K562 (cell line): Measurements from ENCODE around the gene TAS1R3. TPM values are rescaled to one million over a fixed set of nuclear protein-coding genes. Genes with fewer than 3 reads are reported as not detected.

Experiments used
- ATAC-seq: fragments of 200-7000 bp; cut with Tn5 transposase; 3 replicates; pipeline ENCODE4 v1.9.1; 2020; ENCODE audit warnings: moderate library complexity
- BruUV-seq: library from RNA; stranded (reverse); fragments of 400-500 nt; replicated peaks from 2 replicates; lab custom pipeline; 2021; lab: Mats Ljungman, UMichigan
- CTCF ChIA-PET: fragments of 300-600 bp; formaldehyde crosslinking; extraction: SDS; loops from one replicate; lab custom pipeline; 2021; ENCODE audit warnings: low intra/inter-chr PET ratio; lab: Yijun Ruan, JAX
- POLR2A ChIA-PET: fragments of 300-600, 350-650 bp; sonication (Branson Sonifier 250); formaldehyde crosslinking; extraction: SDS; loops from one replicate; lab custom pipeline; 2021; ENCODE audit warnings: antibody characterized with exemption, inconsistent platforms; lab: Yijun Ruan, JAX
- DNase-seq, 4 experiments: peaks; one replicate each; pipeline versions ENCODE4 v3.0.0 to v3.0.0-alpha.2; 2011 to 2018; ENCODE audit warnings: low spot score in 3 of 4, mixed read lengths in 3 of 4; ENCODE audit errors: extremely low read depth in 1 of 4
- FAIRE-seq: peaks from 2 replicates; lab custom pipeline; 2011; peaks lifted over from hg19 to GRCh38; lab: Jason Lieb, UNC
- H2AFZ ChIP-seq: 2 replicates; pipeline ENCODE4 v1.6.0; 2011; ENCODE audit warnings: low read depth, low read length, control low read depth, inconsistent platforms
- H3K27ac ChIP-seq: fragments of 200-600 bp; 3 replicates; pipeline ENCODE4 v1.8.0; 2011; ENCODE audit warnings: low read depth, mild to moderate bottlenecking, control low read depth, inconsistent platforms, low read length, moderate library complexity, mixed read lengths; ENCODE audit errors: extremely low read depth
- H3K27me3 ChIP-seq, 2 experiments: fragments of 300-600 bp in 1 of 2; 2 replicates in 1 of 2; 3 replicates in 1 of 2; pipeline versions ENCODE4 v1.6.0 to v1.8.0; 2011; ENCODE audit warnings: inconsistent platforms in 2 of 2, low read length in 2 of 2, mild to moderate bottlenecking in 1 of 2, mixed read lengths in 1 of 2, moderate library complexity in 1 of 2; ENCODE audit not compliant: control insufficient read depth in 2 of 2, insufficient read depth in 2 of 2
- H3K36me3 ChIP-seq: fragments of 300-600 bp; 3 replicates; pipeline ENCODE4 v1.8.0; 2011; ENCODE audit warnings: mild to moderate bottlenecking, low read length, inconsistent platforms; ENCODE audit not compliant: control insufficient read depth, insufficient read depth
- H3K4me1 ChIP-seq, 2 experiments: fragments of 200-600 bp in 1 of 2; replicated peaks in 1 of 2; 2 replicates in 1 of 2; 3 replicates in 1 of 2; pipeline versions ENCODE4 v1.5.1 to v1.8.0; 2011; ENCODE audit warnings: inconsistent platforms in 2 of 2, low read length in 2 of 2, mild to moderate bottlenecking in 1 of 2, mixed read lengths in 1 of 2, moderate library complexity in 1 of 2; ENCODE audit not compliant: control insufficient read depth in 2 of 2, insufficient read depth in 2 of 2
- H3K4me2 ChIP-seq: 2 replicates; pipeline ENCODE4 v1.6.1; 2011; ENCODE audit warnings: low read length, control low read depth, inconsistent platforms, mixed read lengths; ENCODE audit not compliant: insufficient read depth
- H3K4me3 ChIP-seq: fragments of 200-600 bp; sonication (generic), shearing (Covaris generic); 2 replicates; pipeline ENCODE4 v1.5.1; 2016; ENCODE audit warnings: control low read depth, inconsistent platforms
- H3K79me2 ChIP-seq: fragments of 200-600 bp; 3 replicates; pipeline ENCODE4 v1.8.0; 2011; ENCODE audit warnings: low read length, inconsistent platforms; ENCODE audit not compliant: control insufficient read depth, insufficient read depth
- H3K9ac ChIP-seq, 2 experiments: 2 replicates each; pipeline versions ENCODE4 v1.6.0 to v1.6.1; 2011; ENCODE audit warnings: low read depth in 2 of 2, low read length in 2 of 2, control low read depth in 1 of 2, inconsistent platforms in 1 of 2, mild to moderate bottlenecking in 1 of 2, mixed read lengths in 1 of 2; ENCODE audit not compliant: insufficient read depth in 1 of 2
- H3K9me1 ChIP-seq: one replicate; pipeline ENCODE4 v1.6.0; 2011; ENCODE audit warnings: inconsistent platforms, mild to moderate bottlenecking, low read length, moderate library complexity; ENCODE audit not compliant: control insufficient read depth, insufficient read depth
- H3K9me3 ChIP-seq: replicated peaks from 2 replicates; pipeline ENCODE4 v1.5.1; 2011; ENCODE audit warnings: low read depth, low read length, inconsistent platforms; ENCODE audit not compliant: control insufficient read depth, insufficient read depth
- H4K20me1 ChIP-seq: replicated peaks from 2 replicates; pipeline ENCODE4 v1.6.1; 2011; ENCODE audit warnings: low read length, inconsistent platforms, mixed read lengths; ENCODE audit not compliant: control insufficient read depth, insufficient read depth
- CEBPB ChIP-seq: fragments of 450-650 bp; IDR thresholded peaks from 2 replicates; pipeline ENCODE4 v1.6.1; 2016; ENCODE audit warnings: missing genetic modification characterization, missing compliant biosample characterization
- ELK3 ChIP-seq: fragments of 450-650 bp; formaldehyde crosslinking; IDR thresholded peaks from 2 replicates; pipeline ENCODE4 v1.4.0; 2020; ENCODE audit warnings: mild to moderate bottlenecking
- HNRNPH1 ChIP-seq: fragments of 200-400 bp; formaldehyde crosslinking; optimal IDR thresholded peaks from 2 replicates; pipeline ENCODE3; 2017; ENCODE audit warnings: low read depth, mild to moderate bottlenecking, low read length, moderate library complexity
- POLR2A ChIP-seq: fragments of 450-650 bp; conservative IDR thresholded peaks from 2 replicates; pipeline ENCODE4 v1.6.1; 2016
- POLR2AphosphoS5 ChIP-seq: IDR thresholded peaks from 2 replicates; pipeline ENCODE4 v1.6.1; 2011; ENCODE audit warnings: mild to moderate bottlenecking, low read depth, low read length, moderate library complexity; ENCODE audit not compliant: control insufficient read depth, insufficient read depth
- POLR2B ChIP-seq: fragments of 450-650 bp; IDR thresholded peaks from 2 replicates; pipeline ENCODE4 v1.6.1; 2018; ENCODE audit warnings: low read depth; ENCODE audit not compliant: partially characterized antibody
- POLR2G ChIP-seq: fragments of 200-400 bp; formaldehyde crosslinking; IDR thresholded peaks from 2 replicates; pipeline ENCODE4 v1.6.1; 2017; ENCODE audit warnings: low read depth, mild to moderate bottlenecking, antibody characterized with exemption, low read length, moderate library complexity
- RBFOX2 ChIP-seq: fragments of 200-400 bp; formaldehyde crosslinking; IDR thresholded peaks from 2 replicates; pipeline ENCODE4 v1.6.1; 2017; ENCODE audit warnings: low read depth, mild to moderate bottlenecking, low read length, moderate library complexity
- RBM22 ChIP-seq: fragments of 200-400 bp; formaldehyde crosslinking; IDR thresholded peaks from 2 replicates; pipeline ENCODE4 v1.6.1; 2018; ENCODE audit warnings: low read length, low read depth; ENCODE audit not compliant: poor library complexity, severe bottlenecking
- SP1 ChIP-seq: sonication (generic); formaldehyde crosslinking; IDR thresholded peaks from 2 replicates; pipeline ENCODE4 v1.8.1; 2022; ENCODE audit warnings: mild to moderate bottlenecking, missing genetic modification reagents
- SRSF1 ChIP-seq: fragments of 200-400 bp; formaldehyde crosslinking; IDR thresholded peaks from 2 replicates; pipeline ENCODE4 v1.6.1; 2017; ENCODE audit warnings: mild to moderate bottlenecking, low read depth, low read length, moderate library complexity
- SUPT5H ChIP-seq: fragments of 450-650 bp; IDR thresholded peaks from 2 replicates; pipeline ENCODE4 v1.6.1; 2016
- TFAP4 ChIP-seq: sonication (generic); formaldehyde crosslinking; IDR thresholded peaks from 2 replicates; pipeline ENCODE4 v1.8.0; 2022; ENCODE audit warnings: missing genetic modification reagents, mild to moderate bottlenecking, moderate library complexity, borderline replicate concordance
- ZFP1 ChIP-seq: fragments of 450-650 bp; formaldehyde crosslinking; IDR thresholded peaks from 2 replicates; pipeline ENCODE4 v1.4.0; 2020; ENCODE audit warnings: mild to moderate bottlenecking, mixed read lengths
- ZNF449 ChIP-seq: fragments of 250-450 bp; sonication (Bioruptor Pico); IDR thresholded peaks from 2 replicates; pipeline ENCODE4 v1.8.0; 2022; ENCODE audit warnings: moderate library complexity, mild to moderate bottlenecking, inconsistent platforms
- ZNF740 ChIP-seq, 3 experiments: fragments of 200-800 bp in 1 of 3; sonication (Bioruptor generic) in 1 of 3; sonication (generic) in 1 of 3; formaldehyde crosslinking in 1 of 3; IDR thresholded peaks; 2 replicates each; pipeline versions ENCODE4 v1.6.1 to v1.8.0; 2016 to 2022; ENCODE audit warnings: mild to moderate bottlenecking in 2 of 3, missing compliant biosample characterization in 2 of 3, missing genetic modification characterization in 2 of 3, missing genetic modification reagents in 1 of 3
- WGBS: fragments of 100-300 bp; shearing (Covaris generic); methylation state at CpG from one replicate; pipeline ENCODE4 v1.1.6; 2016; ENCODE audit warnings: low coverage, mixed read lengths; ENCODE audit not compliant: insufficient coverage; ENCODE audit errors: missing lambda C conversion rate; 5-methylcytosine and 5-hydroxymethylcytosine counted together
- in situ Hi-C: fragments of 300-500 bp; cut with MboI; formaldehyde crosslinking; loops from 4 replicates; pipeline ENCODE4 v1.15.0; 2018; ENCODE audit warnings: inconsistent platforms, mixed read lengths
- intact Hi-C: fragments of 100-400 bp; cut with micrococcal nuclease; formaldehyde crosslinking; loops from 2 replicates; pipeline ENCODE4 v1.14.2; 2022
- polyA plus RNA-seq, 8 experiments: library from polyadenylated mRNA; depleted of rRNA in 4 of 8; stranded (reverse) in 5 of 8; unstranded in 3 of 8; fragments of >200 nt; fragmentation: Nextera tagmentation in 2 of 8; fragmentation: Illumina TruSeq in 1 of 8; extraction: Ambion mirVana in 2 of 8; extraction: Trizol in 1 of 8; gene quantifications; 2 replicates each; pipeline versions ENCODE4 v1.2.1 to v1.2.3, GENCODE V29; 2011 to 2014; ENCODE audit warnings: inconsistent platforms in 1 of 8, missing spikeins in 1 of 8
- total RNA-seq, 7 experiments: library from RNA; depleted of rRNA in 6 of 7; stranded (reverse); fragments of >200 nt in 6 of 7; fragmentation: Illumina TruSeq in 2 of 7; extraction: Trizol in 2 of 7; gene quantifications; 2 replicates each; pipeline versions ENCODE4 v1.2.1 to v1.2.3, GENCODE V29; 2011 to 2021; ENCODE audit warnings: low replicate concordance in 1 of 7

The TAS1R3 gene
- total and polyA plus RNA-seq, 9 of the 15 experiments (the other 6 are each of a cell fraction or from before 2014, with no cell fraction given), result 0.07 to 0.13 TPM; not detected in 7

- Histone ChIP-seq H3K79me2 (peaks cover 44% of the 10 kb centered on the region), H3K4me2 (no peak overlapping the region), H4K20me1 (peaks cover 13% of the 10 kb centered on the region), H3K27me3 (no peaks in the 10 kb centered on the region), H2AFZ (no peak overlapping the region), H3K27ac (no peak overlapping the region), H3K9ac (peak overlapping the region in 1 of 2 experiments; percentile 69; a peak in 2 of 4 replicates), H3K4me1 (peaks cover 25 to 92% of the 10 kb centered on the region in 2 experiments), H3K9me1 (no peaks in the 10 kb centered on the region), H3K9me3 (no peaks in the 10 kb centered on the region), H3K36me3 (peaks cover 71% of the 10 kb centered on the region), H3K4me3 (no peak overlapping the region)
- intact Hi-C loops, result no loop called here
- DNase-seq, result no peak
- in situ Hi-C loops, result no loop called here
- no peak for FAIRE-seq
- WGBS, result 87% methylated on average over 21 of the region's 22 CpGs
- ChIA-PET POLR2A (interaction anchor here (0.5 to 3.5 kb wide), 9 partner anchors 8 to 469 kb away, joined by 3 to 30 read pairs (median 3); no protein-coding TSS in a partner anchor), CTCF (no interaction called here)
- no peak for ATAC-seq
- BruUV-seq, result no TSS peak
- TF ChIP-seq POLR2G (peak; percentile 79), SP1 (CRISPR knock-in tag) (peak; percentile 30; the same call in 1 of the 2 replicates), POLR2AphosphoS5 (peak; percentile 27; the same call in 1 of the 2 replicates), TFAP4 (peak; percentile 45; the same call in 1 of the 2 replicates), ZFP1 (CRISPR knock-in tag) (no peak), POLR2B (peak; percentile 15), ZNF449 (CRISPR knock-in tag) (no peak), SRSF1 (no peak), ZNF740 (CRISPR knock-in tag; IDR thresholded peaks at IDR 0.05) (0 out of 2 replicates have a peak, but pooled peaks have one; percentile 6), ZNF740 (tag; IDR thresholded peaks at IDR 0.05) (no peak), RBM22 (peak; percentile 65), HNRNPH1 (no peak), SUPT5H (peak; percentile 61; the same call in 1 of the 2 replicates), CEBPB (tag) (no peak), POLR2A (peak; percentile 68), RBFOX2 (peak; percentile 73), ELK3 (CRISPR knock-in tag) (no peak)
These were observed 19.7 kb upstream of the TAS1R3 start for GRCh38 chr1:1311107-1312104.
